ES-I3 (cell line): ENCODE data around the gene SENP1.

ENCODE experiments used
- H3K36me3 ChIP-seq: 2 replicates; pipeline ENCODE4 v1.6.1; 2013; ENCODE audit warnings: mild to moderate bottlenecking, low read length, control low read depth, moderate library complexity; ENCODE audit not compliant: insufficient read depth
- H3K4me1 ChIP-seq: 2 replicates; pipeline ENCODE4 v1.6.1; 2013; ENCODE audit warnings: mild to moderate bottlenecking, control low read depth, low read length; ENCODE audit not compliant: insufficient read depth
- H3K9ac ChIP-seq: 2 replicates; pipeline ENCODE4 v1.6.1; 2013; ENCODE audit warnings: low read depth, mild to moderate bottlenecking, low read length, moderate library complexity
- H3K9me3 ChIP-seq: 2 replicates; pipeline ENCODE4 v1.6.1; 2013; ENCODE audit warnings: mild to moderate bottlenecking, low read length, moderate library complexity; ENCODE audit not compliant: control insufficient read depth, insufficient read depth

Gene SENP1

DNA sequence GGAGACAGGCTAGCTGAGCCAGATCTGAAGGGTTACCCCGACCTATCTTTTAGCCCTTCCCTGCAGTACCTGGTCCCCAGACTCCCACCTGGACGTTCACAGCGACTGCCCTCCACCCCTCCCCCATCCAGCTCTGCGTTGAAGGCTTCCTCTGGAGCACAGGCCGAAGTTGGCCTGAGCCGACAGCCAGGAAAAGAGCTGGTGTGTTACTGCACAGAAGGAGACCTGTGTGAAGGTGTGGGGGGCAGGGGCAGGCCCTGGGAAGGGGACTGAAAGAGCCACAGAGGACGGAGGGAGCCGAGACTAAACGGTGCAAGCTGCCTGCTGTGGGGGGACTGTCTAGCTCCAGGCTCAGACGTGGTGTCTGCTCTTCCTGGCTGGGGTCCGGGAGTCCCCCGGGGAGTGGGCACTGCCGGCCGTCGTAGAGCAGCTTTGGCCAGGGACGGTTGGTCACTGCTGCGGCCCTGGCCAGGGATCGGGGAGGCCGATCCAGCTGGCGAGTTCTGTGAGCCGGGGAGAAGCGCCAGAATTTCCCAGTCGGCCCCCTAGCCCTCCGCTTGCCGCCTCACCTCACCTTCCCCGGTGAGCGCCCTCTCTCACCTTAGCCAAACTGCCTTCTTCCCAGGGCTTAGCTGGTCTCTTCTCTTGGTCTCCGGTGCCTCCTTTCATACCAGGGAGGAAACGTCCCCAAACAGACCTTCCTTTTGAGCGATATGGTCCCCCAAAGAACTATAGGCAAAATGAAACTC, 100.7 kb downstream of the SENP1 start:
- no peaks in the 10 kb centered on the region for H3K9me3 ChIP-seq
- H3K4me1 ChIP-seq = peaks cover 4% of the 10 kb centered on the region; the same call in 1 of the 2 replicates
- peak overlapping the region; percentile 26; the same call in 1 of the 2 replicates for H3K9ac ChIP-seq
- no peaks in the 10 kb centered on the region for H3K36me3 ChIP-seq

- Histone ChIP-seq H3K9ac (peak within 1 kb of the TSS; percentile 26; the same call in 1 of the 2 replicates), H3K9me3 (no peaks in the 10 kb centered on the region), H3K36me3 (no peaks in the 10 kb centered on the region), H3K4me1 (peaks cover 4% of the 10 kb centered on the region; the same call in 1 of the 2 replicates)
Measured at GRCh38 chr12:48004053-48004941, 101.6 kb downstream of the SENP1 start, which contains the start of gene COL2A1. Gene COL2A1, minus strand, starts transcription at chr12:48004476. Its CDS starts 155 bp downstream, at chr12:48004321.

- H3K4me1 ChIP-seq = peaks cover 7% of the 10 kb centered on the region
Measured at GRCh38 chr12:48003226-48004052, 102.4 kb downstream of the SENP1 start.

DNA sequence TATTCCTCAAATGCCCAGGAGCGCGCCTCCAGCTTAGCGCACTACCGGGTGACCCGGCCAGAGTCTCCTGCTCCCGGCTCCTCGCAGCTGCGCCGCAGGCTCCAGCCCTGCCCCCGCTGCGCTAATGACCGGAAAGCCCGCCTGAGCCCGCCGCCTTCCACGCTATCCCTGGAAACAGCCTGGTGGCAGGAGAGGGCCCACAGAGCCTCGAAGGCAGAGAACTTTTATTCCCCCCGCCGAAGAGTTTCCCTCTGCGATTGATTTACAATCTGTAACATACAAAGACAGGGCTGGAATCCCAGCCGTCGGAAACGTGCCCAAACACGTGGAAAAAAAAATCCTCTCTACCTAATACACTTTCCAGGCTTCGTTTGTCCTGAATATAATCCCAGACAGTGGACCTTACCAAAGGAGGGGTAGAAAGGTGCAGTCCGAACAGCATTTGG, 103.1 kb downstream of the SENP1 start:
- Histone ChIP-seq H3K9me3 (no peaks in the 10 kb centered on the region), H3K9ac (peak overlapping the region; percentile 30; the same call in 1 of the 2 replicates), H3K4me1 (peaks cover 13% of the 10 kb centered on the region), H3K36me3 (no peaks in the 10 kb centered on the region)

More at GRCh38 chr12:48003226-48004052, 102.4 kb downstream of the SENP1 start:
- no peaks in the 10 kb centered on the region for H3K9me3 ChIP-seq
- no peak overlapping the region; the same call in 1 of the 2 replicates for H3K9ac ChIP-seq
- H3K36me3 ChIP-seq = no peaks in the 10 kb centered on the region

- Histone ChIP-seq H3K36me3 (no peaks in the 10 kb centered on the region), H3K9ac (peak overlapping the region; percentile 30; the same call in 1 of the 2 replicates), H3K9me3 (no peaks in the 10 kb centered on the region), H3K4me1 (peaks cover 13% of the 10 kb centered on the region)
Measured at GRCh38 chr12:48002414-48002730, 103.5 kb downstream of the SENP1 start.

DNA sequence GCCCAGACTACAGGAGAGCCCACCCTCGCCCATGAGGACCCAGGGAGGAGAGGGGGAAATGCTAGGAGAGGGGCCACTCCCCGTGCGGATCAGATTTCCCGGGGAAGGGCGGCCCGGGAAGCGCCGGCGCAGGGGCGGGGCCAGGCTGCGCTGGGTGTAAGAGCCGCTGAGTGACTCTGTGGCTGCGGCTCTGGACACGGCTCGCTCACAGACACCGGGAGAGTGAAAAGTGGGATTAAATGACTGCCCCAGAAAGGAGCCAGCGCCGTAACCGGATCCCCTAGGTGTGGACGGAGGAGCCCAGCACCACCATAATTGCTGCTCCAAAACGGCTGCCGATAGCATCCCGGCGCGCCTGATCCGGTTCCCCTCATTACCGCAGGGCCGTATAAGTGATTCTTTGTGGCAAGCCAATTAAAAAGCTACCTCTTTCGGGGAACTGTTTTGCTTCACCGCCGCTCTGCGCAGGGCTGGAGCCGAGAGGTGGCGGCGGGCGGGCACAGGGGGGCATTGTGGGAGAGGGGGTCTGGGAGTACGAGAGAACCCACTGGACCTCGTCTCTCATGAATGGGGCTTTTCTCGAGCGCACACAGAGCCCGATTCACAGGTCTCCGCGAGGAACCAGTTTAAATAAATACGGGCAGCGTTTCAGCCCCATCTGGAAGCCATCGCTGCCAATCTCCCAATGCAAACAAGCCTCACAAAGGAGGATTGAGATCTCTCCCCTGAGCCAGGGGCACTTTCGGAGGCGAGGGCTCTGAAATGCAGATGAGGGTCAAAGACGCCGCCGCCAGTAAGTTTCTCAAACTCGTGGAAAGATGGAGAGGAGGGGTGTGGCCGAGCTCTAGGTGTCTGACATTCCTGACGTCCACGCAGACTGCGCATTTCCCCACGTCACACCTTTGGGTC, 104.1 kb downstream of the SENP1 start:
- Histone ChIP-seq H3K36me3 (no peaks in the 10 kb centered on the region), H3K9ac (peak overlapping the region; percentile 30; the same call in 1 of the 2 replicates), H3K4me1 (peaks cover 13% of the 10 kb centered on the region), H3K9me3 (no peaks in the 10 kb centered on the region)

DNA sequence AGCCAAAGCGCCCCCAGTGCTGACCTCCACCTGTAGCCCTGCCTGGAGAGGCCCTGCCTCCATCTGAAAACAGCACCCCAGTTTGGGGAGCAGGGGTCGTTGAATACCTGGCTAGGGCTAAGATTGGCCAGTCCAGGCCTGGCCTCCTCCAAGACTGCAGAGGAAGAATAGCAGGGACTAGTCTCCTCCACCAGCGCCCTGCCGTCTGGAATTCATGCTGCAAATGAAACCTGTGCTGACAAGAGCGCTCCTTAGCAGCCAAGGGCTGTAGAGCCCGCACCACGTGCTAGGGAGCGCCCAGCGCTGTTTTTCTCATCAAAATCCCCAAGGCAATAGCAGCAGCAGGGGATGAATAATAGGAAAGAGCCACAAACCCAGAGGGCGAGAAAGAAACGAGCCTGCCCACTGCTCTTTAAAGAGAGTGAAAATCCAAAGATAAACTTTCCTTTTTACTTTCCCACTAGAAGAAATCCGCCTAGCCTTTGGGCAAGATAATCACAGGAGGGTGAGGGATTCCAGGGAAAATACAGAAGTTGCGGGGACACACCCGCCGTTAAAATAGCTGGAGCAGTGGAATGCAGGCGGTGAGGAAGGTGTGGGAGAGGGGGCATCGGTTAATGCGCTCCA, 104.9 kb downstream of the SENP1 start:
- Histone ChIP-seq H3K36me3 (no peaks in the 10 kb centered on the region), H3K4me1 (peaks cover 13% of the 10 kb centered on the region), H3K9me3 (no peaks in the 10 kb centered on the region), H3K9ac (peak overlapping the region; percentile 30; the same call in 1 of the 2 replicates)

GRCh38 chr12:47999816-48000215, 106.1 kb downstream of the SENP1 start:
- Histone ChIP-seq H3K4me1 (peaks cover 13% of the 10 kb centered on the region), H3K9ac (no peak overlapping the region), H3K9me3 (no peaks in the 10 kb centered on the region), H3K36me3 (no peaks in the 10 kb centered on the region)

- Histone ChIP-seq H3K4me1 (peaks cover 10% of the 10 kb centered on the region), H3K9me3 (no peaks in the 10 kb centered on the region), H3K9ac (no peak overlapping the region), H3K36me3 (no peaks in the 10 kb centered on the region)
Measured at GRCh38 chr12:47997321-47997720, 108.6 kb downstream of the SENP1 start.

GRCh38 chr12:47995981-47996401, 109.9 kb downstream of the SENP1 start:
- Histone ChIP-seq H3K9me3 (no peaks in the 10 kb centered on the region), H3K36me3 (no peaks in the 10 kb centered on the region), H3K4me1 (peaks cover 10% of the 10 kb centered on the region), H3K9ac (no peak overlapping the region)

DNA sequence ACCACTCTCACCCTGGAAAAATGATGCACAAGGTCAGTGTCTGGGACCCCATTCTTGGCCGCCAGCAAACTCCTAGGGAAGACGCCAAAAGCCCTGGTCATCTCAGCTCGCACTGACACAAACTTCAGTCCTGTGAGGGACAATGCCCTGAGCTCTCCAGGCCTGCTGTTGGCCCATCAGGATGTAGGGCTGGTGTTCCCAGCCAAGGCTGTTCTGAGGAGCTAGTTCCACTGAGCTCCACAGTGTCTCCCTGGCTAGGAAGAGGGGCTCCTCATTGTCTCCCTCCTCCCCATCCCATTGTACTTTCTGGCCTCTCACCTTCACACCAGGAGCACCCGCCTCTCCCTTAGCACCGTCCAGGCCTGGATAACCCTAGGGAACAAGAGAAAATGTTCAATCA, 112.4 kb downstream of the SENP1 start:
- Histone ChIP-seq H3K9ac (no peak overlapping the region), H3K4me1 (peaks cover 7% of the 10 kb centered on the region; the same call in 1 of the 2 replicates), H3K9me3 (no peaks in the 10 kb centered on the region), H3K36me3 (no peaks in the 10 kb centered on the region)
